Measurements from ENCODE around the gene PIEZO1. TPM values are rescaled to one million over a fixed set of nuclear protein-coding genes. Genes with fewer than 3 reads are reported as not detected.

Gene PIEZO1
- total and polyA plus RNA-seq, 2 donors (not counting 1 experiment from before 2014, with no cell fraction given), result 108 to 331 TPM

DNA sequence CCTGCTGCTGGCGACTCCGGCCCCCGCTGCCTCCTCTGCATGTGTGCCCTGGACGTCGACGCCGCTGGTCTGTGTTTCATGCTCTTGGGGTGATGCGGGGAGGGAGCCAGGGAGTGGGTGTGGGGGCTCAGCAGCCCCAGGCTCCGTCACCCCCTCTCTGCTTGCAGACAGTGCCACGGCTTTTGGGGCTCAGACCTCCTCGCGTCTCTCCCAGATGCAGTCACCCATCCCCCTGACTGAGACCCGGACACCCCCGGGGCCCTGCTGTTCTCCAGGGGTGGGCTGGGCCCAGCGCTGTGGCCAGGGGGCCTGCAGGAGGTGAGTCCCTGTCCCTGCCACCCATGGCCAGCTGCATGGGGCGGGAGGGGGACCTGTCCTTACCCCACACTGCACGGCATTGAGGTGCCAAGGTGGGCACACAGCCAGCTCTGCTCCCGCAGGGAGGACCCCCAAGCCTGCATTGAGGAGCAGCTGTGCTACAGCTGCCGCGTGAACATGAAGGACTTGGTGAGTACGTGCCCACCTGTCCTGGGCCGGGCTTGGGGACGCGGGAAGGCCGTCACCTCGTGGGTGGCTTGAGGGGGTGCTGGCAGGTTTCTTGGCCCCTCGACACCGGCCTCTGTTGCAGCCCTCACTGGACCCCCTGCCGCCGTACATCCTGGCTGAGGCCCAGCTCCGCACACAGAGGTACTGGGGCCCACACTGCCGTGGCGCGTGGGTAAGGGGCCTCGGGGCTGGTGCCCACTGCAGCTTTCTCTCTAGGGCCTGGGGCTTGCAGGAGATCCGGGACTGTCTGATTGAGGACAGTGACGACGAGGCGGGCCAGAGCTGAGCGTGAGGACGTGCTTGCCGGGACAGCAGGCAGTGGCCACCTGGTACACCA, 70.4 kb downstream of the PIEZO1 start:
- peaks cover 15% of the 10 kb centered on the region for H3K79me2 ChIP-seq (ENCODE audit: control insufficient read depth, insufficient read depth, low read length)
- no peaks in the 10 kb centered on the region for H3K9me3 ChIP-seq (ENCODE audit: control extremely low read depth in 1 of 3, control insufficient read depth in 2 of 3, insufficient read depth in 1 of 3, low read length in 2 of 3)
- no peak overlapping the region for H3K27ac ChIP-seq (ENCODE audit: low read length in 2 of 2)
- no peak overlapping the region for H3K4me2 ChIP-seq (replicated peaks; ENCODE audit: low read depth, low read length, poor library complexity, severe bottlenecking)
- no peak overlapping the region for H2AFZ ChIP-seq (ENCODE audit: insufficient read depth, low read depth, low read length, poor library complexity, severe bottlenecking)
- POLR2A ChIA-PET, result no interaction called here
- no peaks in the 10 kb centered on the region for H3K4me1 Mint-ChIP-seq
- no peak overlapping the region for H3K9ac ChIP-seq (ENCODE audit: low read length)
- no peaks in the 10 kb centered on the region for H3K27me3 ChIP-seq (replicated peaks in 1 of 4; ENCODE audit: control extremely low read depth in 1 of 4, control insufficient read depth in 3 of 4, insufficient read depth in 4 of 4, low read length in 3 of 4)
- no peaks in the 10 kb centered on the region for H3K9me3 Mint-ChIP-seq (ENCODE audit: insufficient read depth)
- peaks cover 26% of the 10 kb centered on the region for H4K20me1 ChIP-seq (ENCODE audit: control insufficient read depth, insufficient read depth, low read length, poor library complexity, severe bottlenecking)
- CTCF ChIA-PET, result interaction anchor here (1.2 kb wide), 1 partner anchor 30 kb away, joined by 3 read pairs; no protein-coding TSS in a partner anchor
- H3K4me3 Mint-ChIP-seq, result no peak overlapping the region
- no peaks in the 10 kb centered on the region for H3K4me1 ChIP-seq (ENCODE audit: control insufficient read depth in 2 of 2, insufficient read depth in 2 of 2, low read length in 2 of 2)
- peaks cover 0 to 62% of the 10 kb centered on the region in 2 experiments for H3K36me3 ChIP-seq (replicated peaks in 1 of 2; ENCODE audit: control extremely low read depth in 1 of 2, control insufficient read depth in 1 of 2, extremely low read depth in 1 of 2, insufficient read depth in 2 of 2, low read length in 1 of 2)
- TF ChIP-seq, protein P1, sequence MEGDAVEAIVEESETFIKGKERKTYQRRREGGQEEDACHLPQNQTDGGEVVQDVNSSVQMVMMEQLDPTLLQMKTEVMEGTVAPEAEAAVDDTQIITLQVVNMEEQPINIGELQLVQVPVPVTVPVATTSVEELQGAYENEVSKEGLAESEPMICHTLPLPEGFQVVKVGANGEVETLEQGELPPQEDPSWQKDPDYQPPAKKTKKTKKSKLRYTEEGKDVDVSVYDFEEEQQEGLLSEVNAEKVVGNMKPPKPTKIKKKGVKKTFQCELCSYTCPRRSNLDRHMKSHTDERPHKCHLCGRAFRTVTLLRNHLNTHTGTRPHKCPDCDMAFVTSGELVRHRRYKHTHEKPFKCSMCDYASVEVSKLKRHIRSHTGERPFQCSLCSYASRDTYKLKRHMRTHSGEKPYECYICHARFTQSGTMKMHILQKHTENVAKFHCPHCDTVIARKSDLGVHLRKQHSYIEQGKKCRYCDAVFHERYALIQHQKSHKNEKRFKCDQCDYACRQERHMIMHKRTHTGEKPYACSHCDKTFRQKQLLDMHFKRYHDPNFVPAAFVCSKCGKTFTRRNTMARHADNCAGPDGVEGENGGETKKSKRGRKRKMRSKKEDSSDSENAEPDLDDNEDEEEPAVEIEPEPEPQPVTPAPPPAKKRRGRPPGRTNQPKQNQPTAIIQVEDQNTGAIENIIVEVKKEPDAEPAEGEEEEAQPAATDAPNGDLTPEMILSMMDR (IDR thresholded peaks at IDR 0.05), result no peak
- no peak for TF ChIP-seq EZH2 (IDR thresholded peaks at IDR 0.05; ENCODE audit: borderline replicate concordance, insufficient read depth, low read depth, low read length, poor library complexity, severe bottlenecking)
- DNase-seq (no peak), ATAC-seq (ENCODE audit: low read depth) (no peak)
- H3K4me3 ChIP-seq (ENCODE audit: control extremely low read depth in 1 of 5, extremely low read depth in 1 of 5, insufficient read depth in 1 of 5, low read depth in 2 of 5, low read length in 4 of 5), result no peak overlapping the region
- WGBS (ENCODE audit: insufficient coverage), result 95% methylated on average over 32 of the region's 42 CpGs
- H3K27me3 Mint-ChIP-seq, result no peaks in the 10 kb centered on the region
- intact Hi-C loops (cut with micrococcal nuclease), result no loop called here
- H3K27ac Mint-ChIP-seq, result no peak overlapping the region

Data from B cell (primary cell).